8988T (cell line): ENCODE measurements around the gene AK4.
"Not testable (repeated sequence)": the region's sequence is repeated elsewhere in the genome, so short reads cannot be mapped to it uniquely, and the experiment has no call there.

Experiments used
- DNase-seq: peaks from one replicate; pipeline ENCODE4 v3.0.0; 2011

The AK4 gene

GRCh38 chr1:65151641-65152040, 3.6 kb downstream of the AK4 start:
- no peak for DNase-seq

GRCh38 chr1:65153635-65154034, 5.6 kb downstream of the AK4 start:
- DNase-seq = no peak

GRCh38 chr1:65156910-65157545, 9.0 kb downstream of the AK4 start:
- no peak for DNase-seq

DNA sequence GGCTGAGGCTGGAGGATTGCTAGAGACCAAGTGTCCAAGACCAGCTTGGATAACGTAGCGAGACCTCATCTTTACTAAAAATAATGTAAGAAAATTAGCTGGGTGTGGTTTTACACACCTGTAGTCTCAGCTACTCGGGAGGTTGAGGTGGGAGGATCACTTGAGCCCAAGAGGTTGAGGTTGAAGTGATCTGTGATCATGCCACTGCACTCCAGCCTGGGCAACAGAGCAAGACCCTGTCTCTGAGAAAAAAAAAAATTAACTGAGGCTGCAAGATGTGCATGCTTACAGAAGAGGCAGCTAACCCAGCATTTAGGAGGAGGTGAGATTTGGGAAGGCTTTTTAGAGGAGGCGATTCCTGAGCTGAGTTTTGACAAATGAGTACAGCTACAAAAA, 9.5 kb downstream of the AK4 start:
- no peak for DNase-seq

GRCh38 chr1:65159291-65159688, 11.3 kb downstream of the AK4 start:
- not testable (repeated sequence) for DNase-seq

DNA sequence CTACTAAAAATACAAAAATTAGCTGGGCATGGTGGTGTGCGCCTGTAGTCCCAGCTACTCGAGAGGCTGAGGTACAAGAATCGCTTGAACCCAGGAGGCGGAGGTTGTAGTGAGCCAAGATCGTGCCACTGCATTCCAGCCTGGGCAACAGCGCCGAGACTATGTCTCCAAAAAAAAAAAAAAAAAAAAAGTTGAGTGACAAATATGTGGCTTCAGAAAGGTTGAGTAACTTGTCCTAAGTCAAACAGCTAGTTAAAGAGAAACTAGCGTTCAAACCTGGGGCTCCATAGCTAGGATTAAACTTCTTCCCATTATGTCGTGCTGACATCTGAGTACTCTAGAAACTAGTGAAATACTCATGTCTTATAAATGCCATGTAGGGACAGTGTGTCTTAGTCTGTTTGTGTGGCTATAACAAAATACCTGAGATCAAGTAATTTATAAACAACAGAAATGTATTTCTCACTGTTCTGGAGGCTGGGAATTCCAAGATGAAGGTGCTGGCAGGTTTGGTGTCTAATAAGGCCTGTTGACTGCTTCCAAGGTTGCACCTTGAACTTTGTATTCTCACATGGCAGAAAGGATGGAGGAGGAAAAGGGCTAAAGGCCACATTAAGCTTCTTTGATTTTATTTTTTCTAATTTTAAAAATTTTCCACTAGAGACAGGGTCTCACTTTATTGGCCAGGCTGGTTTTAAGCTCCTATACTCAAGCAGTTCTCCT, 12.0 kb downstream of the AK4 start:
- DNase-seq = no peak

- DNase-seq = no peak
Observed at GRCh38 chr1:65163201-65163805, 15.3 kb downstream of the AK4 start.

- not testable (repeated sequence) for DNase-seq
Observed at GRCh38 chr1:65164101-65164500, 16.1 kb downstream of the AK4 start.

DNA sequence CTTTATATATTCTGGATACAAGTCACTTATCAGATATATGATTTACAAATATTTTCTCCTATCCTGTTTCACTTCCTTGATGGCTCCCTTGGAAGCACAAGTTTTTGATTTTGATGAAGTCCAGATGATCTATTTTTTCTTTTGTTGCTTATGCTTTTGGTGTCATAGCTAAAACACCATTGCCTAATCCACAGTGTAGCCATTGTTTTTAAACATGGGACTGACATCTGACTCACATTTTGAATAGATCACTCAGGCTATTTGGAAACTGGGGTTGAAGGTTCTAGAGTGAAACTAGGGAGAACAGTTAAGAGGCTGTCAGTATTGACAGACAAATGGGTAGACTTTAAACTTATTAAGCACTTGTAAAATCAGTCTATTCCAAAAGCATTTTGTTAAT, 16.6 kb downstream of the AK4 start:
- DNase-seq = no peak

DNA sequence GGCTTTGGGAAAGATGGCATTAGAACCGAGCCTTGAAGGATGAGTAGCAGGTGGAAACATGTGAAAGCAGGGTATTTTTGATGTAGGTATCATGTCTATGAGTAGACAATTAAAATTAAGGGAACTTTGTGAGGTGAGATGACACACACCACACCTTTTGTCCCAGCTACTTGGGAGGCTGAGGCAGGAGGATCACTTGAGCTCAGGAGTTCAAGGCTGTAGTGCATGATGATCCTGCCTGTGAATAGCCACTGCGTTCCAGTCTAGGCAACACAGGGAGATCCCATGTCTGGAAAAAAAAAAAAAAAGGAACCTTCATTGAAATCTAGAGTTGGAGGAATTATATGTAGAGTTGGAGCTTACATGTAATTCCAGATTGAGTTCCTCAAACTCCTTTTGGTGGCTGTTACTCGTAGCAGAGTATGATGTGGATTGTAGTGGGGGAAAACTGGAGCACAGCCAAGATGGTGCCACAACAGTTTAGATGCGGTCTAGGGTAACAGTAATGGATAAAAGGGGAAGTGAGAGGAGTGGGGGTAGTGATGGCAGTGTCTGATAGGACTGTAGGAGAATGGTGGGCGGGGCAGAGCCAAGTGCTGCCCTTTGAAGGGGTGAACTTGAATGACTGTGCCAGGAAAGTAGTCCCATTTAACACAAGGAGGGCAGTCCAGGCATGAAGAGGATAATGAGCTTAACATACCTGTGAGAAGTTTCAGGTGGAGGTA, 17.4 kb downstream of the AK4 start:
- no peak for DNase-seq

DNA sequence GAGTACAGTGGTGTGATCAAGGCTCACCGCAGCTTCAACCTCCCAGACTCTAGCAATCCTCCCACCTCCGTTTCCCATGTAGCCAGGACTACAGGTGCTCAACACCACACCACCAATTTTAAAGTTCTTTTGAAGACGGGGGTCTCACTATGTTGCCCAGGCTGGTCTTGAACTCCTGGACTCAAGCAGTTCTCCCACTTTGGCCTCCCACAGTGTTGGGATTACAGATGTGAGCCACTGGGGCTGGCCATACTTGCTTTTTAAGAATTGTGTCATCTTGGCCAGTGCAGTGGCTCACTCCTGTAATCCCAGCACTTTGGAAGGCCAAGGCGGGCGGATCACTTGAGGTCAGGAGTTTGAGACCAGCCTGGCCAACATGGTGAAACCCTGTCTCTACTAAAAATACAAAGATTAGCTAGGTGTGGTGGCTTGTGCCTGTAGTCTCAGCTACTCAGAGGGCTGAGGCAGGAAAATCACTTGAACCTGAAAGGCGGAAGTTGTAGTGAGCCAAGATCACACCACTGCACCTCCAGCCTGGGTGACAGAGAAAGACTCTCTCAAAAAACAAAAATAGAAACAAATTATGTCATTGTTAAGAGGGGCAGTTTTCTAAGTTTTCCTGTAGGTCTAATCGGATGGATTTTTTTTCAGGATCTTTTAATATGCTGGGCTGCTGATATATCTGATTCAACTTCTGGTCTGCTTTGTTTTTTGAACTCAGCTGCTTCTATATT, 18.7 kb downstream of the AK4 start:
- no peak for DNase-seq

DNA sequence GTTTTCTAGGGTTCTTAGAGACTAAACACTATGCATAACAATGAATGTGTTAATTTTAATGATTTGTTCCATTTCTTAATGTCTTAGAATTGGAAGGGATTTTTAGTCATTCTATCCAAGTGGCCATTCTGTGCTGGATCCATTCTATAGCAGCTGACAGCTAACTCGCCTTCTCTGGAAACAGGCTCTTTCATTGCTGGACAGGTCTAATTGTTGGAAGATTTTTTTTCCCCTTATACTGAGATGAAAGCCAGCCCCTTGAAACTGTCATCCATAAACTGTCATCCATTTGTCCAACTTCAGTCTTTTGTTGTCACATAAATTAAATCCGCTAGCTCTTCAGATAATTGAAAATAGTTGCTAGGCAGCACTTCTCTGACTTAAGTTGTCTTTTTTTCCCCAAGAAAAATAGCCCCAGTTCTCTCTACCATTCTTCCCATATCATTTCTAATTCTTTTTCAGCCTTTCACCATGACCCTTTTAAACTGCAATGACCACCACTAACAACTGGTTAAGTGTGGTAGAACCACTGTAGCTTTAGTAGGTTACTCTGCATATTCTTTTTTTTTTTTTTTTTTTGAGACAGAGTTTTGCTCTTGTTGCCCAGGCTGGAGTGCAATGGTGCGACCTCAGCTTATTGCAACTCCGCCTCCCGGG, 19.7 kb downstream of the AK4 start:
- DNase-seq = no peak

- DNase-seq = no peak
Observed at GRCh38 chr1:65168867-65169266, 20.9 kb downstream of the AK4 start.

- DNase-seq = no peak
Observed at GRCh38 chr1:65170511-65171142, 22.6 kb downstream of the AK4 start.

GRCh38 chr1:65172936-65173690, 25.1 kb downstream of the AK4 start:
- no peak for DNase-seq

DNA sequence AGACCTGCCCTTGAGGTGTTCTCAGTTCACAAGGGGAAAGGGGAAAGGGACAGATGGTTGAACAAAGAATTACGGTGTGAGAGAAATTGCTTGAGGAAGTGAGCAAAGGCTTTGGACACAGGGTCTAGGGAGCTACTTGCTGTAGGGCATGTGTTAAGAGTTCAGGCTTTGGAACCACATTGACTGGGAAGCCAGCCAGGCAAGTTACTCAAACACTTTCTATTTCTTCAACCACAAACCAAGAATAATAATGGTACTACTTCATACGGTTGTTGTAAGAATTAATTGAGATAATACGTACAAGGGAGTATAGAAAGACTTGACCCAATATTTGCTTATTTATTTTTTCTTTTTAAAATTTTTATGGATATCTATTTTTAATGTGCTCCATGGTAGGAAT, 26.6 kb downstream of the AK4 start:
- DNase-seq = no peak

DNA sequence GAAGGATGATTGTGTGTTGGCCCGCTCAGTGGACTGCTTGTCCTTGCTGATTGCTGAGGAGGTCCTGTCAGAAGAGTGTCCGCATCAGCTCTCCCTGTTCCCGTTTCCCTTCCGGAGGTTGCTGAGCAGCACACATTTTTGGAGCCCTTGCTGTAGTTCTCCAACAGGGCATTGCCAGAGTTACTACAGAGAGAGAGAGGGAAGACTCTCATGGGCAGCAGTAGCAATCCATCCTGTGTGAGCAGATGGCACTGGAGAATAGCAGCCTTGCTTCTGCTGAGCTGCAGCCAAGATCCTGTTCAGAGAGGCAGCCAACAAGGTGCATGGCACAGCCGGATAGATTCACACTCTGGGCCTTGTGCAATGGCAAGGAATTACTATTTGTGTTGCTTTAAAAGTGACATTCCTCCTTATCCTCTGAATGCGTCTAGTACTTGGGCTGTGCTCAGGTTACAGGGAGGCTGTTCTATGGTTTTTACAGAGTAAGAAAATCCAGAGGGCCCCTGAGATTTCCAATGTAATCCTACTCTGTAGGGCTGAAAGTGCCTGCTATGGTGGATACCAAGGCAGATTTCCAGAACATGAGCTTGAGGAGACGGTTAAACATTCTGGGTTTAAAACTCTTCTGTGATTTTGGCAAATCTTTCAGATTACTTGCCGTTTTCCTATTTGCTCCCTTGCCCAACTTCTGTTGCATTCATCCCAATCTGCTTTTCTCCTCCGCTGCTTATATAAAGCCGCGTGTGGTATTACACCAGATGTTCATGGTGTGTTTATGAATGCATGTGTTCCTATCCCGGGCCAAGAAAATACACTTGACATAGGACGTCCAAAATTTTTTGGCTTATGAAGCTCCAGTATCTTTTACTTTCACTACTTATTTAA, 27.4 kb downstream of the AK4 start:
- no peak for DNase-seq

DNA sequence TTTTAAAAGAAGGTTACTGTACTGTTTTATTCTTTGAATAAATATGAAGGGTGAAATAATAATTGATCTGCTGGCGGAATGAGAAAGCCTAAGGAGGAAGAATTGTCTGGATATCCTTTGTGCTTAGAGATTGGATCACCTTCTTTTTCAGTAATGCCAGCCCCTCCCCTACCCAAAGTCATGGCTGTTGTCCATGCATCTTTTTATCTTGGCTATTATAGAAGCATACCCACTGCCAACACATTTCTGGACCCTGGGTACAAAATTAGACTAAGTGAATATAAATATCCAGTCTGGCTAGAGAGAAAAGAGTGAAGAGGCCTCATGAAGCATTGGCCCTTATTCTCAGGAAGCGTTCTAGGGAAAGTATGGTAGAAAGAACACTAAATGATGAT, 28.1 kb downstream of the AK4 start:
- DNase-seq = no peak

- no peak for DNase-seq
Observed at GRCh38 chr1:65176591-65176990, 28.6 kb downstream of the AK4 start.

DNA sequence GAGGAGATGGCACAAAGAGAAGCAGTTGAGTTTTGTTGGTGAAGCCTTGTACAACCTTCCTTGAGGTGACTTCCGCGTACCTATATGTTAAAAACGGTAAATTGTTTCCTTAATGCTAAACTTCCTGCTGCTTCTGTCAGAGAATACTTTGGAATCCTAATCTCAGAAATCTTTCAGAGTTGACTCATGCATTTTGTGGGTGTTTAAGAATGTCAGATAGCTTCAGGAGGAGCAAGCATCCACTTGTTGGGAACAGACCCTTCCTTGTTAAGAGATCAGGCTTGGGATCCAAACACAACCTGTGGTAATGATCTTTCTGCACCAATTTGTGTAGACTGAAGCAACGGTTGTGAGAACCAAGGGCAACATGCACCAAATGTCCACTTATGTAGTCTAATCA, 29.5 kb downstream of the AK4 start:
- DNase-seq = no peak
